ENCODE results near the gene SDR42E2.
"Not testable (repeated sequence)": the region's sequence is repeated elsewhere in the genome, so short reads cannot be mapped to it uniquely, and the experiment has no call there.

Gene SDR42E2

DNA sequence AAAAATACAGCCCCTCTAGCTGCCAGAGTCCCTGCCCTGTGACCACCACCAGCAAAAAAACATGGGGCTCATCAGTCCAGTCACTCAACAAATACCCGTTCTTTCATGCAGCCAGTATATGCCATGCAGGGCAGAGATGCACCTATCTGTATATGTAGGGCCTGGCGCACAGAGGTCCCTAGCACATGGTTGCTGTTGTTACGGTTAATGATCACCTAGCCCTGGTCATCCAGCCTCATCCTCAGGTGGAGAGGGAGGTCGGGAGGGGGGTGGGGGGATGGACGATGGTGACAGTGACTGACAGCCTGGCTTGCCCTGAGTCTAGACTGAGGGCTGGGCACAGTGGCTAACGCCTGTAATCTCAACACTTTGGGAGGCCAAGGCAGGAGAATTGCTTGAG is 1.5 kb downstream of the SDR42E2 start:
- TF ChIP-seq, protein P1, sequence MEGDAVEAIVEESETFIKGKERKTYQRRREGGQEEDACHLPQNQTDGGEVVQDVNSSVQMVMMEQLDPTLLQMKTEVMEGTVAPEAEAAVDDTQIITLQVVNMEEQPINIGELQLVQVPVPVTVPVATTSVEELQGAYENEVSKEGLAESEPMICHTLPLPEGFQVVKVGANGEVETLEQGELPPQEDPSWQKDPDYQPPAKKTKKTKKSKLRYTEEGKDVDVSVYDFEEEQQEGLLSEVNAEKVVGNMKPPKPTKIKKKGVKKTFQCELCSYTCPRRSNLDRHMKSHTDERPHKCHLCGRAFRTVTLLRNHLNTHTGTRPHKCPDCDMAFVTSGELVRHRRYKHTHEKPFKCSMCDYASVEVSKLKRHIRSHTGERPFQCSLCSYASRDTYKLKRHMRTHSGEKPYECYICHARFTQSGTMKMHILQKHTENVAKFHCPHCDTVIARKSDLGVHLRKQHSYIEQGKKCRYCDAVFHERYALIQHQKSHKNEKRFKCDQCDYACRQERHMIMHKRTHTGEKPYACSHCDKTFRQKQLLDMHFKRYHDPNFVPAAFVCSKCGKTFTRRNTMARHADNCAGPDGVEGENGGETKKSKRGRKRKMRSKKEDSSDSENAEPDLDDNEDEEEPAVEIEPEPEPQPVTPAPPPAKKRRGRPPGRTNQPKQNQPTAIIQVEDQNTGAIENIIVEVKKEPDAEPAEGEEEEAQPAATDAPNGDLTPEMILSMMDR (conservative IDR thresholded peaks at IDR 0.05) = no peak
- no peak for TF ChIP-seq ZFX (IDR thresholded peaks at IDR 0.05)
- no peak overlapping the region for H3K27ac ChIP-seq

DNA sequence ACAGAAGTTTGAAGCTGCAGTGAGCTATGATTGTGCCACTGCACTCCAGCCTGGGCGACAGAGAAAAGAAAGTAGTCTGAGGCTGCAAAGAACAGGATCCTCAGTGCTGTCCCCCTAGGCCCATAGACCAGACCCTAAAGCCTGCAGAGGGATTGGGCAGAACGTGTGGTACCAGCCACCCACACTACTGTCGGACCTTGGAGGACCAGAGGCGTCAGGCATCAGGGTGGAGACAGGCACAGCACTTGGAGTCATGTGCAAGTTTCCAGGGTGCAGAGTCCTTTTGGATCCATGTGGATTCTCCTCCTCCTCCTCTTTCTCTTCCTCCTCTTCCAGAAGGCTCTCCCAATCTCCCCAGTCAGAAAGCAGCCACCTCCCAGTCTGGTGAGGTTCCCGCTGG is 2.2 kb downstream of the SDR42E2 start:
- no peak overlapping the region for H3K27ac ChIP-seq
- no peak for TF ChIP-seq ZFX (IDR thresholded peaks at IDR 0.05)
- TF ChIP-seq, protein P1 (conservative IDR thresholded peaks at IDR 0.05) = no peak

DNA sequence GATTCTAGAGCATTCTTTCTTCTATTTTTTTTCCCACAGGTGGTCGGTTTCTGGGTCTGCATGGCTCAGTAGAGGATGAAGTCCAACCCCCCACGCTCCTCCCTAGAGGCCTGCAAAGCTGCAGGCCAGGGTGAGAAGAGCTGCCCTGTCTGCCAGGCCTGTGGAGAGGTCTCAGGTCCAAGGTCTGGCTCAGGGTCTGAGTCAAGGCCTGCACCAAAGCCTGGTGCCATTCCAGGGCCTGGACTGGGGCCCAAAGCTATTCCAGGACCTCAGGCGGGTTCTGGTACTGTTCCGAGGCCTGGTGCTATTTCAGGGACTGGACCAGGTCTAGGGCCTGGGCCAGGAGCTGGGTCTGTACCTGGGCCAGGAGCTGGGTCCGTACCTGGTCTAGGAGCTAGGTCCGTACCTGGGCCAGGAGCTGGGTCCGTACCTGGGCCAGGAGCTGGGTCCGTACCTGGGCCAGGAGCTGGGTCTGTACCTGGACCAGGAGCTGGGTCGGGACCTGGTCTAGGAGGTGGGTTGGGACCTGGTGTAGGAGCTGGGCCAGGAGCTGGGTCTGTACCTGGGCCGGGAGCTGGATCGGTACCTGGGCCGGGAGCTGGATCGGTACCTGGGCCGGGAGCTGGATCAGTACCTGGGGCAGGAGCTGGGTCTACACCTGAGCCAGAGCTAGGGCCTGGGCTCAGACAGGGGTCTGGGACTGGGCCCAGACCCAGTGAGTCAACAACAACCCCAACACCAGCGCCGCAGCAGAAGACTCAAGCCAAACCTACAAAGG is 3.4 kb downstream of the SDR42E2 start:
- no peak overlapping the region for H3K27ac ChIP-seq
- TF ChIP-seq ZFX (IDR thresholded peaks at IDR 0.05) = no peak
- TF ChIP-seq, protein P1 (conservative IDR thresholded peaks at IDR 0.05) = no peak

DNA sequence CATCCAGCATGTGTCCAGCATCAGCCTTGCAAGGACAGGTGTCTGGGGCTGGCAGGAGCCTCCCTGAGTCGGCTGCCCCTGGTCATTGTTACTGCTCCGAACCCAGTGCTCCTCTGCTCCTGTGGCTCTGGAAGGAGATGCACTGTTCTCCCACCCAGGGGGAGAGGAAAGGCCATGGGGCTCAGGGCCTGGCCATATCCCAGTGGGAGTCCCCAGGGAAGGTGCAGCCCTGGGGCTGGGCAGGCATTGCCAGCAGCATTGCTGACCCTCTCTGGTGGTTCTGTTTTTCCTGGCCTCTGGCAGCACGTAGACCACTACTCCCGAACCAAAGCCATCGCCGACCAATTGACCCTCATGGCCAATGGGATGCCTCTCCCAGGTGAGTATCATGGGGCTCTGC is 9.6 kb downstream of the SDR42E2 start:
- H3K27ac ChIP-seq = no peak overlapping the region
- no peak for TF ChIP-seq ZFX (IDR thresholded peaks at IDR 0.05)
- TF ChIP-seq, protein P1 (conservative IDR thresholded peaks at IDR 0.05) = no peak

DNA sequence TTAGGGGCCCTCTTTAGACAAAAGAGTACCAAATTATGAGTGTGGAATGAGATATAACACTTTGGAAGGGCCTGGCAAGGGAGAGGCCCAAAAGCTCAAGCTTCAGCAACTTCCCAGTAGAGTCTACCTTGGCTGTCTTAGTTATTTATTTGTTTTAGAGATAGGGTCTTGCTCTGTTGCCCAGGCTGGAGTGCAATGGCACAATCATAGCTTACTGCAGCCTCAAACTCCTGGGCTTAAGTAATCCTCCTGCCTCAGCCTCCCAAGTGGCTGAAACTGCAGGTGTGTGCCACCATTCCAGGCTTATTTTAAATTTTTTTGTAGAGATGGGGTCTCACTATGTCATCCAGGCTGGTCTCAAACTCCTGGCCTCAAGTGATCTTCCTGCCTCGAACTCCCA is 10.3 kb downstream of the SDR42E2 start:
- H3K27ac ChIP-seq = not testable (repeated sequence)

DNA sequence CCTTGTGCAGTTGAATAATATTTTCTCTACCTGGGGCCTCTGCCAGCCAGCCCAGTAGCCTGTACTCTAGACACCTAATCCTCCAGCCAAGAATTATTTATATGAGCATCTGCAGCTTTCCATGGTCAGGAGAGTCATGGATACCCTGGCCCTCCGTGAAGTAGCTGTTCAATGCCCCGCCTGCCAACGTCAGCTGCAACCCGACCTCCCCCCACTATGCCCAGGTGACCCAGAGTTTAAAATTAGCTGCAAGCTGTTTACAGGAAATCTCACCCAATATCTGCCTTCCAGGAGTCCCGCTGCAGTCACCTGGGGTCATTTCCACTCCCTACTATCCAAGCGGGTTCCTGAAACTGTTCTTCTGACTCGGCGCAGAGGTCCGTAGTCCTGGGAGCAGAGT is 12.3 kb downstream of the SDR42E2 start:
- TF ChIP-seq, protein P1 (conservative IDR thresholded peaks at IDR 0.05) = no peak
- no peak for TF ChIP-seq ZFX (IDR thresholded peaks at IDR 0.05)
- H3K27ac ChIP-seq = no peak overlapping the region

DNA sequence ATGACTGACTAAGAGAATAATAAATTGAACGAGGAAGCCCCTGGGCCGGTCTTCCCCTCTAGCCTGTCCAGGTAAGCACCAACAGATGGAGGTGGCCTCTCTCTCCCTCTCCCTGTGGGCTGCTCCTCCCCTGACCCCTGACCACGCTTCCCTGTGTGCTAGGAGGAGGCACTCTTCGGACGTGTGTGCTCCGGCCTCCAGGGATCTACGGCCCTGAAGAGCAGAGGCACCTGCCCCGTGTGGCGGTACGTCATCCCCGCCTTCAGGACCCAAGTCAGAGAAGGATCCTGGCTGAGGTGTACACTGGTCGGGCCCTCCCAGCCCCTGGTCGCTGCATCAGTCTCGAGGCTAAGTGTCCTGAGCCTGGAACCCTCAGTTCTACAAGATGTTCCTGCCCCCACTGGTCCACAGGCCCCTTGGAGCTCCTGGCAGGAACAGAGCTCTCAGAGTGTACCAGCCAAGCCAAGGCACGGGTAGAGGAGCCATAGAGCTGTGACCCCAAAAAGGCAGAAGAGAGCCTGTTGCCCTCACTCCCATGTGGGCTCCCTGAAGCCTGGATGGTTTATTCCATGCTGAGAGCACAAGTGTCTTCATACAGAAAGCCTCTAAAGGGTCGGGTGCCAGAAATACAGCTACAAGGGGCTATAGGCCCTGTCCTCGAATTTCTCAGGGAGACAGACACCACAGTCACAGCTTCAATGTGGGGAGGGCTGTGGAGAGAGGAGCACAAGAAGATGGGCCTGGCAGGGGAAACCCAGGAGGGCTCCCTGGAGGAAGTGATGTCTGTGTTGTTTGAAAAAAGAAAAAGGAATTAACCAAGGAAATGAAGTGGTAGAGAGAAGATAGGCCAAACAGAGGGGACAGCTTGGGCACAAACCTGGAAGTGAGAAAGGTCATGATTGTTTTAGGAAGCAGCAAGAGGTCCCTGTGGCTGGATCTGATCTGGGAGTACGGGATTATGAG is 15.9 kb downstream of the SDR42E2 start:
- no peak overlapping the region for H3K27ac ChIP-seq
- no peak for TF ChIP-seq ZFX (IDR thresholded peaks at IDR 0.05)
- TF ChIP-seq, protein P1 (conservative IDR thresholded peaks at IDR 0.05) = no peak

All from C4-2B (cell line).